GM12892 (cell line): ENCODE data around the gene NCCRP1.
"Not testable (repeated sequence)": the region's sequence is repeated elsewhere in the genome, so short reads cannot be mapped to it uniquely, and the experiment has no call there.

Experiments
- POLR2A ChIP-seq: IDR thresholded peaks from 2 replicates; pipeline ENCODE4 v1.6.1; 2011; ENCODE audit warnings: low read depth, low read length, control low read depth
- TAF1 ChIP-seq: IDR thresholded peaks from 2 replicates; pipeline ENCODE4 v1.6.1; 2011; ENCODE audit warnings: low read depth, mild to moderate bottlenecking, control low read depth, low read length, borderline replicate concordance

DNA sequence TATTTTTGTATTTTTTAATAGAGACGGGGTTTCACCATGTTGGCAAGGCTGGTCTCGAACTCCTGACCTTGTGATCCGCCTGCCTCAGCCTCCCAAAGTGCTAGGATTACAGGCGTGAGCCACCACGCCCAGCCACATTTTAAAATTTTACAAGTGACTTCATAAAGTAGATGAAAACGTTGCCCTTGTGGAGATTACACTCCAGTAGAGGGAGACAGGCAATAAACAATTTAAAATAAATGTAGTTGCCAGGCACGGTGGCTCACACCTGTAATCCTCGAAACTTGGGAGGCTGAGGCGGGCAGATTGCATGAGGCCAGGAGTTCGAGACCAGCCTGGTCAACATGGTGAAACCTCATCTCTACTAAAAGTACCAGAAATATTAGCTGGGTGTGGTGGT lies 22.3 kb downstream of the NCCRP1 start:
- TF ChIP-seq TAF1, POLR2A: not testable (repeated sequence)
